Gastrocnemius medialis (tissue), 4 donors: Measurements from ENCODE around the gene C3. TPM values are rescaled to one million over a fixed set of nuclear protein-coding genes. Genes with fewer than 3 reads are reported as not detected.

Source experiments
- ATAC-seq, 2 donors: fragments of 150-250 bp; one replicate each; pipeline ENCODE4 v1.9.1; 2016
- DNase-seq, 2 donors: peaks; one replicate each; pipeline ENCODE4 v3.0.0-alpha.2; 2019
- H3K27ac ChIP-seq, 4 donors: fragments of 200-600 bp; sonication (generic); 1 replicate in 1 of 4; 2 replicates in 3 of 4; pipeline ENCODE4 v1.5.1; 2016 to 2018; ENCODE audit warnings: mild to moderate bottlenecking in 2 of 4, moderate library complexity in 1 of 4
- H3K27me3 ChIP-seq, 3 donors: fragments of 200-600 bp; sonication (generic) in 2 of 3; 1 replicate in 1 of 3; 2 replicates in 2 of 3; pipeline versions ENCODE4 v1.5.1 to v1.6.0; 2016 to 2019; ENCODE audit warnings: mild to moderate bottlenecking in 1 of 3, moderate library complexity in 1 of 3
- H3K36me3 ChIP-seq, 2 donors: fragments of 200-600 bp; sonication (generic) in 1 of 2; one replicate each; pipeline ENCODE4 v1.5.1; 2017 to 2018
- H3K4me1 ChIP-seq, 2 donors: fragments of 200-600 bp; sonication (generic) in 1 of 2; one replicate each; pipeline ENCODE4 v1.5.1; 2016 to 2017; ENCODE audit warnings: mild to moderate bottlenecking in 2 of 2
- H3K4me3 ChIP-seq, 4 donors: fragments of 200-600 bp; sonication (generic) in 3 of 4; 1 replicate in 1 of 4; 2 replicates in 3 of 4; pipeline ENCODE4 v1.5.1; 2016 to 2019; ENCODE audit warnings: mild to moderate bottlenecking in 2 of 4
- H3K9me3 ChIP-seq, 3 donors: fragments of 200-600 bp; sonication (generic) in 2 of 3; 1 replicate in 1 of 3; 2 replicates in 2 of 3; pipeline ENCODE4 v1.5.1; 2016 to 2019
- CTCF ChIP-seq, 5 experiments: fragments of 450-650 bp in 3 of 5; fragments of 200-600 bp in 2 of 5; sonication (generic) in 2 of 5; IDR thresholded peaks in 4 of 5; conservative IDR thresholded peaks in 1 of 5; 1 replicate in 4 of 5; 2 replicates in 1 of 5; pipeline ENCODE4 v1.5.1; 2016 to 2019; ENCODE audit warnings: antibody characterized with exemption in 5 of 5, mild to moderate bottlenecking in 3 of 5, moderate library complexity in 3 of 5
- POLR2A ChIP-seq, 2 donors: fragments of 450-650 bp; IDR thresholded peaks; one replicate each; pipeline ENCODE4 v1.6.1; 2017; ENCODE audit warnings: antibody characterized with exemption in 2 of 2, mild to moderate bottlenecking in 2 of 2, moderate library complexity in 2 of 2
- in situ Hi-C, 4 donors: fragments of 200-750 bp; cut with MboI; loops; one replicate each; pipeline versions ENCODE4 v1.15.0 to v1.8.0; 2017; ENCODE audit warnings: low sequenced_read_pairs in 4 of 4
- intact Hi-C: fragments of 100-400 bp; cut with DNase I; formaldehyde crosslinking; loops from one replicate; pipeline ENCODE4 v1.15.1; 2023; ENCODE audit warnings: low total_unique reads
- total RNA-seq, 4 donors: library from RNA; depleted of rRNA; stranded (reverse); fragments of >200 nt; gene quantifications; one replicate each; pipeline versions ENCODE4 v1.1.0 to v1.2.3, GENCODE V29; 2016

Gene C3
- total RNA-seq, 4 donors from 2014 or later, result 25.9 to 121 (median 70.6) TPM

GRCh38 chr19:6721138-6721474 lies 656 bp upstream of the C3 start:
- H3K4me3 ChIP-seq, result no peak overlapping the region
- in situ Hi-C loops (no loop called here), intact Hi-C loops (no loop called here)
- ATAC-seq (no peak), DNase-seq (no peak)
- H3K4me1 ChIP-seq, result no peaks in the 10 kb centered on the region
- H3K27ac ChIP-seq, result peak overlapping the region in 1 of 4 donors; percentile 41
- H3K9me3 ChIP-seq, result no peaks in the 10 kb centered on the region
- H3K36me3 ChIP-seq, result no peaks in the 10 kb centered on the region
- TF ChIP-seq POLR2A (IDR thresholded peaks at IDR 0.05) (no peak), CTCF (IDR thresholded peaks at IDR 0.05 in 4 of 5, conservative IDR thresholded peaks at IDR 0.05 in 1 of 5) (no peak)
- peaks cover 0 to 2% (median 0%) of the 10 kb centered on the region in 3 donors for H3K27me3 ChIP-seq

- Histone ChIP-seq H3K27me3 (peaks cover 0 to 2% (median 0%) of the 10 kb centered on the region in 3 donors), H3K4me1 (no peaks in the 10 kb centered on the region), H3K9me3 (no peaks in the 10 kb centered on the region), H3K27ac (peak overlapping the region in 1 of 4 donors; percentile 43), H3K36me3 (no peaks in the 10 kb centered on the region), H3K4me3 (peak overlapping the region in 1 of 4 donors; percentile 8)
- no peak for TF ChIP-seq CTCF (IDR thresholded peaks at IDR 0.05 in 4 of 5, conservative IDR thresholded peaks at IDR 0.05 in 1 of 5)
- no peak for TF ChIP-seq POLR2A (IDR thresholded peaks at IDR 0.05)
- DNase-seq (no peak), ATAC-seq (no peak)
- intact Hi-C loops, result no loop called here
- in situ Hi-C loops, result no loop called here
Observed at GRCh38 chr19:6719992-6720368, 470 bp downstream of the C3 start.

- no peaks in the 10 kb centered on the region for H3K4me1 ChIP-seq
- ATAC-seq (no peak), DNase-seq (no peak)
- no peak for TF ChIP-seq CTCF (IDR thresholded peaks at IDR 0.05 in 4 of 5, conservative IDR thresholded peaks at IDR 0.05 in 1 of 5)
- TF ChIP-seq POLR2A (IDR thresholded peaks at IDR 0.05), result no peak
- peak overlapping the region in 1 of 4 donors; percentile 8 for H3K4me3 ChIP-seq
- in situ Hi-C loops (no loop called here), intact Hi-C loops (no loop called here)
- H3K36me3 ChIP-seq, result no peaks in the 10 kb centered on the region
- peaks cover 0 to 2% (median 0%) of the 10 kb centered on the region in 3 donors for H3K27me3 ChIP-seq
- H3K27ac ChIP-seq, result no peak overlapping the region
- no peaks in the 10 kb centered on the region for H3K9me3 ChIP-seq
Observed at GRCh38 chr19:6719540-6719861, 949 bp downstream of the C3 start.

- Histone ChIP-seq H3K9me3 (no peaks in the 10 kb centered on the region), H3K36me3 (no peaks in the 10 kb centered on the region), H3K4me1 (no peaks in the 10 kb centered on the region), H3K27me3 (peaks cover 0 to 2% (median 0%) of the 10 kb centered on the region in 3 donors), H3K4me3 (peak overlapping the region in 1 of 4 donors; percentile 8), H3K27ac (no peak overlapping the region)
- TF ChIP-seq CTCF (IDR thresholded peaks at IDR 0.05 in 4 of 5, conservative IDR thresholded peaks at IDR 0.05 in 1 of 5), result no peak
- TF ChIP-seq POLR2A (IDR thresholded peaks at IDR 0.05), result no peak
- intact Hi-C loops (no loop called here), in situ Hi-C loops (no loop called here)
- ATAC-seq (peak in 1 of 2 donors; percentile 18), DNase-seq (no peak)
Observed at GRCh38 chr19:6718741-6719539, 1.5 kb downstream of the C3 start.
